IPS-11a (cell line): Measurements from ENCODE around the gene SOS2.
"Not testable (repeated sequence)": the region's sequence is repeated elsewhere in the genome, so short reads cannot be mapped to it uniquely, and the experiment has no call there.

Experiments used
- H3K4me3 ChIP-seq: one replicate; pipeline ENCODE4 v1.5.1; 2013; ENCODE audit warnings: low read depth, low read length, control low read depth

SOS2 gene

DNA sequence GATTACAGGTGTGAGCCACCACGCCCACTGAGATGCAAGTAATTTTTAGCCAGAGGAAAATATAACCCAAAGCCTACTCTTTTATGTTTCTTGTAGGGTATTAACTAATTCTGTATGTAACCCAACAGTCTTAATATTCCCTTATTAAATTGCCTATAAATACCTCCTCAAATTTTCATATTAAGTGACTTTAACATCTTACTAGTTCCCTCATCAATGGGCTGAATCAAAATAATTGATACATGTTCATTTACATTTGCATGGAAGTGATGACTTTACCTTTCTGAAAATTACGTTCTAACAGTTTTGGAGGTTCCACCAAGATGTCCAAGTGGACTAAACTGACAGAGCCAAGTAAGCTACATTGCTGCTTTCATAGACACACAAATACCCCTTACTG, 3.1 kb downstream of the SOS2 start:
- H3K4me3 ChIP-seq: no peak overlapping the region

DNA sequence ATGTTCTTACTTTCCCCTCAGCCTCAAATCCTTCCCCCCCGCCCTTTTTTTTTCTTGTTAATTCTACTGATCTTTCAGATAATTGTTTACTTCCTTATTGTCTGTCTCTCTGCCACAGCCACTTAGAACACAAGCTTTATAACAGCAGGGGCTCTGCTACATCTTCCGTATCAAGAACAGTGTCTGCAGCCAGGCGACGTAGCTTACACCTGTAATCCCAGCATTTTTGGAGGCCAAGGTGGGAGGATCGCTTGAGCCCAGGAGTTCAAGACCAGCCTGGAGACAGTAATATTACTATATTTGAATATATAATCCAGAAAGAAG, 5.4 kb downstream of the SOS2 start:
- no peak overlapping the region for H3K4me3 ChIP-seq

DNA sequence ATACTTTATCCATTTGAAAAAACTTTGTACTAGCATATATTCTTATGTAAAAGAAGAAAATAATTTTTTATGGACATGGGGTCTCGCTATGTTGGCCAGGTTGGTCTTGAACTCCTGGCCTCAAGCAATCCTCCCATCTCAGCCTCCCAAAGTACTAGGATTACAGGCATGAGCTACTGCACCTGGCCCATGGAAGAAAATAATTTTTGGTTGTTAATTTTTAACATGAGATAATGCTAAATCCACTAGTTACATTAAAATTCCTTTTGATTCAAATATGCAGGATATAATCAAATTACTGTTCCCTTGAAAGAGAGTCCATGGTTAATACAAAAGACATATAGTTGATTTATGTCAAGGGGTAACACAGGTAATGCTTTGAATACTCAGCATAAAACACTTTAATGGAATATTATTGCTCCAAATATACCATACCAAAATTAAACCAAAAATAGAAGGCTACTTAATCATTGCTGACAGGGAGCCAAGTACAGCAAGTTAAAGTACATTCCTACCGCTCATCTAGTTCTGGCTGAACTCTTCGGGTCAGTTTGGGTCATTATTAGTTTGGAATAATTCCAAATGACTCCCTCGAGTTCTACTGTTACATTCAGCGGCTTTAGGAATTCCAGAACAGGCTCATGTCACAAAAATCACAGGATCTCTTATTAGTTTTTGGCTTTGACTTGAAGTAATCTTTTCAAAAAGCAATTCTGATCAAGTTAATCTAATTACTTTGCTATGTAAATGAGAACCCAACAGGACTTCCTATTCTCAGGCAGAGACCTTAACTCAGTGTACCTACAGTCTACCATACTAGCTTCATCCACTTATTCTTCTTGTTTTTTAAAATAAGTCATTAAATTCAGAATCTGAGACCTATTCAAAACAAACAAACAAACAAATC, 6.1 kb downstream of the SOS2 start:
- no peak overlapping the region for H3K4me3 ChIP-seq

- H3K4me3 ChIP-seq: no peak overlapping the region
Observed at GRCh38 chr14:50222055-50222613, 9.2 kb downstream of the SOS2 start.

DNA sequence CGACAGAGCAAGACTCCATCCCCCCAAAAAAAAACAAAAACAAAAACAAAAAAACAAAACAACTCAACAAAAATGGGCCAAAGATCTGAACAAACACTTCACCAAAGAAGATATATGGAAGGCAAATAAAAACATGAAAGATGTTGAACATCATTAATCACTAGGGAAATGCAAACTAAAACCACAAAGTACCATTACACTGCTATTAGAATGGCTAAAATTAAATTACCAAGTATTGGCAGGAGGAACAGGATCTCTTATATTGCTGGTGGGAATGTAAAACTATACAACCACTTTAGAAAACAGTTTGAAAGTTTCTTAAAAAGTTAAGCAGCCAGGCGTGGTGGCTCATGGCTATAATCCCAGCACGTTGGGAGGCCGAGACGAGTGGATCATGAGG, 12.9 kb downstream of the SOS2 start:
- H3K4me3 ChIP-seq: no peak overlapping the region

DNA sequence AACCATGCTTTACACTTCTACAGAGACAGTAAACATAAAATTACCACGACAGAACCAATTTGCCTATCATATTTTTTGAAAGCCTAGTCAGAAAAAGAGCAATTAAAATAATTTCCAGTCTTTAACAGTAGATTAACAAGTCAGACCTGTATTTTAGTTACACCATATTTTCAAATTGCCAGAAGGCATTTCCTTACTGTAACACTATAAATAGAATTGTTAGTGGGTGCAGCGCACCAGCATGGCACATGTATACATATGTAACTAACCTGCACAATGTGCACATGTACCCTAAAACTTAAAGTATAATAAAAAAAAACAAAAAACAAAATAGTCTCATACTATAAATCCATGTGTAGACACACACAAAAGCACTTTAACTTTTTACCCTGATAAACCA, 16.0 kb downstream of the SOS2 start:
- H3K4me3 ChIP-seq: no peak overlapping the region

- H3K4me3 ChIP-seq: no peak overlapping the region
Observed at GRCh38 chr14:50213795-50214194, 17.6 kb downstream of the SOS2 start.

- H3K4me3 ChIP-seq: no peak overlapping the region
Observed at GRCh38 chr14:50212726-50213125, 18.7 kb downstream of the SOS2 start.

DNA sequence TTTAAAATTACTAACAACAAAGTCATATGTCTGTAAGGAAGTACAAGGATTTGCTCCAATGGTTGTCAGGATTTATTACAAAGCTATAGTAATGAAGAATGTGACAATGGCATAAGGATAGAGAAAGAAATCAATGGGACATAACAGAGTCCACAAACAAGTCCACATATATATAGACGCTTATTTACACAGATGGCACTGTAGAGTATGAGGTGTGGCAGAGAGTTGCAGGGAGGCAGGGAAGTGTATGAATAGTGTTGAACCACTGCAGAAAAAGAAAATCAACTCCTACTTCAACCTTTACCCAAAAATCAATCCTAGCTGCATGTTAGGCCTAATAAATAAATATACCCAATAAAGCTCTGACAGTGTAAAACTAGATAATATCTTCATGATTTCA, 21.3 kb downstream of the SOS2 start:
- no peak overlapping the region for H3K4me3 ChIP-seq

GRCh38 chr14:50198499-50198898, 32.9 kb downstream of the SOS2 start:
- H3K4me3 ChIP-seq: no peak overlapping the region

DNA sequence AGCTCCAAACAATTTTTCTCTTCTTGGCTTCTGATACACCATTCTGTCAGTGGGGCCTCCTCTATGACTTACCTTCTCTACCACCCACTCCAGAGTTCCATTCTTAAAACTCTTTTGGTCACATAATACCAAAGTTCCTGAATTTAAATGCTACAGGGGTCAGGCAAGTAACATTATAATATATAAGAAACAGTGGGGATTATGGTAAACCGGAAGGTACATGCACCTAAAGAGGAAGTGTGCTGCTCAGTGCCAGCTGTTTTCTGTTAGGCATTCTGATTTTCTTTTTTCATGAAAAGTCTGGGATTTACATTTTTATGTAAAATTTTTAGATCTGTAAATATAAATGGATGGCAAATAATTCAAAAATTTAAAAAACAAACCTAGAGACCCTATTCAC, 39.9 kb downstream of the SOS2 start:
- no peak overlapping the region for H3K4me3 ChIP-seq

DNA sequence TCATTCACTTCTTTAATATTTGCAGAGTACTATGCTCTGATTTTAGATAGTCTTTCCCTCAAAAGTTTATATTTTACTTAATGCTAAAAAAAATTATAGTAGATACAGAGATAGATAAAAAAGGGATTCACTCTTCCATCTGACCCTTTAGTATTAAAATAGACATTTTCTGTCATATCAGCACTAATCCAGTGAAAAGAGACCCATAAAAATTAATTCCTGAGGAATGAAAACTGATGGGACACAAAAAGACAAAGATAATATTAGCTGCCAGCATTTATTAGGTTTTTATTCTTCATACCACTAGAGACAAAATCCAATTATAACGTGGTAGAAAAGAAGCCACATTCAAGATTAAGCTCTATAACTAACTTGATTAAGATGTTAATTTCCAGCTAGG, 45.3 kb downstream of the SOS2 start:
- H3K4me3 ChIP-seq: no peak overlapping the region

DNA sequence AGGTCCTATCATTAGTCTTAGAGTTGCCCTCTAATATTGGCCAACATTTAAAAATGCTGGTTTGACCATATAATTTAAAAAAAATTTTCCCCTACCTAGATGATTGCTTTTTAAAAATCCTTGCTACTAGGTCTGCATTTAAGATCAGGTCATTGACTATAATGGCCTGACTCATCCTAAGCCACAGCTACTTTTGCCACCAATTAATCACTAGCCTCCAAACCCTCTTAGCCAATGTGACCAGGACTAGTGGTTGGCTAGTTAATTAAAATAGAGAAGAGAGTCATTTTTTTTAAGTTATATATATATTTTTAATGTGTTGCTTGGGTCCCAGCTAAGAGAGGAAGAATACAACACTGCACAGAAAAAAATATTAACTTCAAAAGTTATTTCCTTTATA, 57.5 kb downstream of the SOS2 start:
- H3K4me3 ChIP-seq: no peak overlapping the region

GRCh38 chr14:50171895-50172294, 59.5 kb downstream of the SOS2 start:
- H3K4me3 ChIP-seq: no peak overlapping the region

DNA sequence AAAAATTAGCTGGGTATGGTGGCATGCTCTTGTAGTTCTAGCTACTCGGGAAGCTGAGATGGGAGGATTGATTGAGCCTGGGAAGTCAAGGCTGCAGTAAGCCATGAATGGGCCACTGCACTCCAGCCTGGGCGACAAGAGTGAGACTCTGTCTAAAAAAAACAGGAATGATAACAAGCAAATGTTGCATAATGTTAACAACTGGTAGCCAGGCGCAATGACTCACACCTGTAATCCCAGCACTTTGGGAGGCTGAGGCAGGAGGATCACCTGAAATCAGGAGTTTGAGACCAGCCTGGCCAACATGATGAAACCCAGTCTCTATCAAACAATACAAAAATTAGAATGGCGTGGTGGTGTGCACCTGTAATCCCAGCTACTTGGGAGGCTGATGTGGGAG, 64.0 kb downstream of the SOS2 start:
- not testable (repeated sequence) for H3K4me3 ChIP-seq

- H3K4me3 ChIP-seq: no peak overlapping the region
Observed at GRCh38 chr14:50156111-50156510, 75.3 kb downstream of the SOS2 start.

- H3K4me3 ChIP-seq: no peak overlapping the region
Observed at GRCh38 chr14:50148799-50149198, 82.6 kb downstream of the SOS2 start.

DNA sequence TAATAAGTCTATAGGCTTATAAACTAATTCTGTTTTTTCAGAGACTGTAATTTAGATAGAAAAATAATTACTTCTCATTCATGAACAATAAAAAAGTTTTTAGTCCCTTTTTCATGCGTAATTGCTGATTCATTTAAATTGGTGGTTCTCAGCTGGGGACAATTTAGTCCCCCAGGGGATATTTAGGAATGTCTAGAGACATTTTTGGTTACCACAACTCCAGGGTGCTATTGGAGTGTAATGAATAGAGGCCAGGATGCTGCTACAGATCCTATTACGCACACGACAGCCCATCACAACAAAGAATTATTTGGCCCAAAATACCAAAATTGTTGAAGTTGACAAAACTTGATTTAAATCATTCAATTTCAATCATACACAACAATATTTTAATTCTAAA, 92.2 kb downstream of the SOS2 start:
- H3K4me3 ChIP-seq: no peak overlapping the region

DNA sequence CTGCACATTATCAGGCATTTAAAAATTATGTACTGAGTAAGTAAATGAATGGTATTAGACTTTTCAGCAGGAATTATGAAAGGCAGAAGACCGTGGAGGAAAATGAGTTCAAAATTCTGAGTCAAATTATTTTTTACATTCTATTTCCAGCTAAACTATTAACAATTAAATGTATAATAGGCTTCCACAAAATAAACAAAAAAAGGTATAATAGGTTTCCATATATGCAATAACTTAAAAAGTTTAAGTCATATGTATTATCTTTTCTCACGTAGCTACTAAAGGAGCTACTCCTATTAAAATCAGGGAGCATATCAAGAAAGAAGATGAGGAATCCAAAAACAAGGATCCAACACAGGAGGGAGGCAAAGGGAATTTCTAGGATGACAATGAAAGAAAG, 103.6 kb downstream of the SOS2 start:
- H3K4me3 ChIP-seq: no peak overlapping the region

DNA sequence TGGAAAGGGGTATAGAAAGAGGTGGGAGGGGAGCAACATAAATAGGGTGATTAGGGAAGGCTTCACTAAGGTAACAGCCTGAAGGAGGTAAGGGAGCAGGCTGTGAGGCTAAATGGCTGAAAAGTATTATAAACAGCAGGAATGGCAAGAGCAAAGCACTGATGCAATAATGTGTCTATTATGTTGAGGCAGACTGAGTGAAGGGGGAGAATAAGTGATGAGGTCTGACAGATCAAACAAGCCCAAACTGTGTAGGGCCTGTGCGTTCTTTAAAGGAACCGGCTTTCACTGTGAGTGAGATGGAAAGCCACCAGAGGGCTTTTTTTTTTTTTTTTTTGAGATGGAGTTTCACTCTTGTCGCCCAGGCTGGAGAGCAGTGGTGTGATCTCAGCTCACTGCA, 108.3 kb downstream of the SOS2 start:
- no peak overlapping the region for H3K4me3 ChIP-seq

DNA sequence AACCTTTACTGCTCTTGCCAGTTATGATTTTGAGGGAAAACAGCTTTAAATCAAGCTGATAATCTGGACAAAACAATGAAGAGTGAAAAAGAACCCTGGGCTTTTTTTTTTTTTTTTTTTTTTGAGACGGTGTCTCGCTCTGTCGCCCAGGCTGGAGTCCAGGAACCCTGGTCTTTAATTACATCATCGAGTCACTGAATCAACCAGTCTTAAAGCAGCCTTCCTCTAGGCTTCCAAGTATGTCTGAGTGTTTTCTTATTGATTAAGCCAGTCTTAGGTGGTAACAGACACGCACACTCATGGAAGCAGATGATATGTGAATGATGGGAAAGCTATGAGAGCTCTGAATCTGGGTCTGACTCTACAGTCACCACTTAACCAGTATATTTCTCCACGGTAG, 109.1 kb downstream of the SOS2 start:
- H3K4me3 ChIP-seq: no peak overlapping the region

GRCh38 chr14:50121486-50121885, 109.9 kb downstream of the SOS2 start:
- no peak overlapping the region for H3K4me3 ChIP-seq

GRCh38 chr14:50117456-50117855, 113.9 kb downstream of the SOS2 start:
- H3K4me3 ChIP-seq: no peak overlapping the region
